NCI-H128 (cell line): ENCODE measurements around the gene PAK1.
"Not testable (repeated sequence)": the region's sequence is repeated elsewhere in the genome, so short reads cannot be mapped to it uniquely, and the experiment has no call there.

Experiments
- DNase-seq: peaks from one replicate; lab custom pipeline; 2025; ENCODE audit not compliant: unreplicated experiment; lab: John Stamatoyannopoulos, UW

PAK1 gene

GRCh38 chr11:77312107-77312506, 161.8 kb downstream of the PAK1 start:
- no peak for DNase-seq

GRCh38 chr11:77311701-77312100, 162.2 kb downstream of the PAK1 start:
- no peak for DNase-seq

DNA sequence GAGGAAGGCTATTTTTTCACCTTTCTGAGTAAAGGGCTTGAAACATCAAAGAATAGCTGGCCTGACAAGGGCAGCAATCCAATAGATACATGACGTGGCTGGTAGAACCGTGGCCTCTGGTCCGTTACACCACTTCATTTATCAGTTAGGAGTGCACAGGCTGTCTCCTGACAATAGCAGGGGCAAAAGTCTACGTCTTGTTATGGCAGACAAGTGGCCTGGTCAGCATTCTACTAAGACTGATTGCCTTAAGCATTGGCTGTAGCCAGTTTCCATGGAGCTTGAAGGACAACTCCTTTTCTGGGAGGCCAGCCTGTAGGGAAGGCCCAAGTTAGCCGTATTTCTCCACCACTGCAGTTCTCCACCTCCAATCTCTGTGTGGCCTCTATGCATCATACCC, 163.2 kb downstream of the PAK1 start:
- no peak for DNase-seq

DNA sequence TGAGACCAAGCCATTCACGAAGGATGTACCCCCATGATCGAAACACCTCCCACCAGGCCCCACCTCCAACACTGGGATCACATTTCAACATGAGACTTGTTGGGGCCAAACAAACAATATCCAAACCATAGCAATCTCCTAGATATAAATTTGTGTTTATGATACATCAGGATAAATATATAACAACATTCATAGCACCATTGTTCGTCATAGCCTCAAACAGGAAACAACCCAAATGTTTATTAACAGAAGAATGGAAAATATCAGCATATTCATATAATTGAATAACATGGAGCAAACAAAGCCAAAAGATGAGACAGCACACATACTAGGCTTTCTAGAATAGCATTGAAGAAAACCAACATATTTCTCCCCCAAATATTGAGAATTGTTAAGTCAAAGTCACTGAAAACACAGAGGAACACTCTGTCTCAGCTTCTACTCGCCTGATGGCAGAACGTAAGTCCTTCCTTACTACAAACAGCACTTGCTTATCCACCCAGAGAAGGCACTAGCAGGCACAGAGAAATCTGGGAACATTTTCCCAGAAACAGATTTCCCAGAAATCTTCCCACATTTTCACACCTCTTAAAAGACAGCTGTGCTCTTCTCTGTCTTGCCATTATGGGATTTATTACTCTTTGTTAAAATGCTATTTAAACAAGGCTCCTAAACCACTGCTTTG, 164.4 kb downstream of the PAK1 start:
- DNase-seq = no peak

DNA sequence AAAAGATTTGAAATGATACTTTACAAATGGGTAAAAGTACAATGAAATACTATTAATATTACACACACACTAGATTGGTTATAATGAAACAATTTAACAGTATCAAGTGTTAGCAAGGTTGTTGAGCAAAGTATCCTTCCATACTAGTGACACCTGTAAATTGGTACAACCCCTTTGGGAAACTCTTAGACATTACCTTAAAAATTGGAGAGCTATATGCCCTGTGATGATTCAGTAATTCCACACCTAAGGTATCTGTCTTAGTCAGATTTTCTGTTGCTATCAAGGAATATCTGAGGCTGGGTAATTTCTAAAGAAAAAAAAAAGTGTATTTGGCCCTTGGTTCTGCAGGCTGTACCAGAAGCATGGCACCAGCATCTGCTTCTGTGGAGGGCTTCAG, 165.1 kb downstream of the PAK1 start:
- DNase-seq = no peak

- DNase-seq = no peak
Observed at GRCh38 chr11:77303328-77303727, 170.6 kb downstream of the PAK1 start.

- no peak for DNase-seq
Observed at GRCh38 chr11:77302752-77303151, 171.1 kb downstream of the PAK1 start.

- no peak for DNase-seq
Observed at GRCh38 chr11:77301510-77301909, 172.4 kb downstream of the PAK1 start, which contains the start of gene GDPD4. GDPD4 (minus strand) TSS chr11:77301686; CDS start chr11:77285137, 16,549 bp downstream.

GRCh38 chr11:77300695-77301094, 173.2 kb downstream of the PAK1 start:
- no peak for DNase-seq

- DNase-seq = not testable (repeated sequence)
Observed at GRCh38 chr11:77300028-77300427, 173.9 kb downstream of the PAK1 start.

DNA sequence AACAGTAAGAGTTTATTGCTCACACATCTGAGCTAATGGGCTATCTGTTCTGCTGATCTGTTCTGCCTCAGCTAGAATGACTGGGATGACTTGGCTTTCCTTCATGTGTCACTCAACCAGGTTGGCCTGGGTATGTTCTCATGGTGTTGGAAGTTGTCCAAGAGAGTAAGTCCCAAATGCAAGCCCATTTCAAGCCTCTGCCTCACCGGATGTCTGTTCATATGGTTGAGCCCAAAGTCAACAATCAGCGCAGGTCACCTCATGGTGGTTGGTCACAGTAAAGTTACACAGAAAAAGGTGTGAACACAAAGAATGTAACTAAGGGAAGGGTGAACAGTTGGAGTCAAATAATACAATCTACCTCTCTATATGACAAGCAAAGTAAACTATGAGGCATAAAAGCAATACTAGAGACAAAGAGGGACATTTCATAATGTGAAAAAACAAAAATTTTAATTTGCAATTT, 174.3 kb downstream of the PAK1 start:
- no peak for DNase-seq

DNA sequence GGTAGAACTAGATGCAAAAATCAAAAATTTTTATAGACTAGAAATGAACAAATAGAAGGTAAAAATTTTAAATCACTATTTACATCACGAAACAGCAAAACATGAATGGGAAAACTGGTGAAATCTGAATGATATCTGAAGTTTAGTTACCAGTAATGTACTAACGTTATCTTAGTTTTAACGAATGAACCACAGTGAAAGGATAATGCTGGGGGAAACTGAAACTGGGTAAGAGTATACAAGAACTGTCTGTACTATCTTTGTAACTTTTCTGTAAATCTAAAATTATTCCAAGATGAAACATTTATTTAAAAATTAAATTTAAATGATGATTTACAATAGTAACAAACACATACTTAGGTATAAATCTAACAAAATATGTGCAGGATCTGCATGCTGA, 179.9 kb downstream of the PAK1 start:
- DNase-seq = no peak

- DNase-seq = no peak
Observed at GRCh38 chr11:77289737-77290136, 184.2 kb downstream of the PAK1 start.

DNA sequence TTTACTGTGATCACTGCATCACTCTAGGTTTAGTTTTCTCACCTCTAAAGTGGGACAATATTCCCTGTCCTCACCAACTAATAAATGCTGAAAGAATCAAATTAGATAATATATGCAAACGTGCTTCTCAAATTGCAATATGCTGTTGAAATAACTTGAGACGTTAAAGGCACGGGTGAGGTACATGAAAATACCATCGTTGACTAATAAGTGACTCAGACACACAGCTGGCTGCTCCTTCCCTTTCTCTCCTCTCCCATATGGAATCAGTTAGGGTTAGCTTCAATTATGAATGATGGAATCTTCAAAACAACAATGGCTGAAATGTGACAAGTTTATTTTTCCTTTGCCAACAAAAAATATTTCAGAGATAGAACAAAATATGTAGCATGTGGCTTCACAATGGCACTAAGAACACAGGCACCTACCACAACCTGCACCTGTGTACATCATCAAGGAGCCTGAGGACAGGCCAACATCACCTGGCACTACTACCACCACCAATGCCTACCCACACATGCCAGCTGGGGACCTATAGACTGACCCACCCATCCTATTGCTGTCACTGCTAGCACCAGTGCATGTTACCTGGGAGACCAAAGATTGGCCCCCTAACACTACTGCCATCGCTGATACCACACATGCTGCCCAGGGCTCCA, 186.2 kb downstream of the PAK1 start:
- no peak for DNase-seq

DNA sequence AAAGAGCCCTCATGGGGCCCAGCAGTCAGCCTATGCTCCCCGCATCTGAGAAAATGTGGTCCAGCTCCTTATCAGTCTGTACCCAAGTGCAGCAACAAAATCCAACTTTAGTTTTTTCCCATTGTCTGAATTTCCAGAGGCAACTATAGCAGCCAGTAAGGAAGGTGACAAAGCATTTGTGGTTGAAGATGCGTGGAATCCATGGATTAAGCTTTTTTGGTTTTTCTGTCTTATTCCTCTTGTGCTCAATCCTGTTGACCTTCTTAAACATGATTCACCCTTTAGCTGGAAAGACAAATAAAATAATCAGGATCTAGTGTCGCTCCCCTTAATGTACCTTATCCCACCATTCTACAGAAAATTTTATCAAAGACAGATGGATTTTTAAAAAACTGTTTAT, 186.8 kb downstream of the PAK1 start:
- DNase-seq = no peak

- DNase-seq = no peak
Observed at GRCh38 chr11:77284476-77285468, 189.1 kb downstream of the PAK1 start.

GRCh38 chr11:77283101-77283500, 190.8 kb downstream of the PAK1 start:
- no peak for DNase-seq

- DNase-seq = no peak
Observed at GRCh38 chr11:77278595-77279506, 195.0 kb downstream of the PAK1 start.

- DNase-seq = no peak
Observed at GRCh38 chr11:77276271-77276670, 197.6 kb downstream of the PAK1 start.
